NCI-H2171 (cell line): Measurements from ENCODE around the gene ADAMTS6.
"Not testable (repeated sequence)": the region's sequence is repeated elsewhere in the genome, so short reads cannot be mapped to it uniquely, and the experiment has no call there.

Experiments
- DNase-seq: peaks from one replicate; lab custom pipeline; 2025; lab: John Stamatoyannopoulos, UW

ADAMTS6 gene

GRCh38 chr5:65481635-65482295 is at the start of gene ADAMTS6:
ADAMTS6 (minus strand) TSS chr5:65481920; CDS start chr5:65473673, 8,247 bp downstream.
- peak; percentile 56 for DNase-seq

GRCh38 chr5:65530904-65531303 is 49.2 kb upstream of the ADAMTS6 start:
- no peak for DNase-seq

- DNase-seq, result no peak
These were observed 44.0 kb upstream of the ADAMTS6 start for GRCh38 chr5:65525726-65526125.

GRCh38 chr5:65512170-65512937 is 30.6 kb upstream of the ADAMTS6 start:
- no peak for DNase-seq

GRCh38 chr5:65508978-65509377 is 27.3 kb upstream of the ADAMTS6 start:
- no peak for DNase-seq

- no peak for DNase-seq
These were observed 25.2 kb upstream of the ADAMTS6 start for GRCh38 chr5:65506961-65507360.

- no peak for DNase-seq
These were observed 7.4 kb upstream of the ADAMTS6 start for GRCh38 chr5:65489119-65489518.

GRCh38 chr5:65488038-65488687 is 6.4 kb upstream of the ADAMTS6 start:
- DNase-seq, result not testable (repeated sequence)

GRCh38 chr5:65486803-65487202 is 5.1 kb upstream of the ADAMTS6 start:
- not testable (repeated sequence) for DNase-seq

GRCh38 chr5:65485405-65485804 is 3.7 kb upstream of the ADAMTS6 start:
- no peak for DNase-seq

- no peak for DNase-seq
These were observed 2.0 kb upstream of the ADAMTS6 start for GRCh38 chr5:65483546-65484346.

- DNase-seq, result no peak
These were observed 1.2 kb upstream of the ADAMTS6 start for GRCh38 chr5:65482736-65483545.

- no peak for DNase-seq
These were observed 596 bp upstream of the ADAMTS6 start for GRCh38 chr5:65482296-65482735.

GRCh38 chr5:65481171-65481581 is 544 bp downstream of the ADAMTS6 start:
- DNase-seq, result no peak

- no peak for DNase-seq
These were observed 1.3 kb downstream of the ADAMTS6 start for GRCh38 chr5:65480306-65480865.

- no peak for DNase-seq
These were observed 2.2 kb downstream of the ADAMTS6 start for GRCh38 chr5:65479527-65479926.

- no peak for DNase-seq
These were observed 3.4 kb downstream of the ADAMTS6 start for GRCh38 chr5:65478336-65478735.

- DNase-seq, result no peak
These were observed 5.8 kb downstream of the ADAMTS6 start for GRCh38 chr5:65475895-65476294.

GRCh38 chr5:65475336-65475735 is 6.4 kb downstream of the ADAMTS6 start:
- no peak for DNase-seq

- DNase-seq, result no peak
These were observed 7.5 kb downstream of the ADAMTS6 start for GRCh38 chr5:65474130-65474711.
